ENCODE measurements around the gene LHX6. TPM values are rescaled to one million over a fixed set of nuclear protein-coding genes. Genes with fewer than 3 reads are reported as not detected.
A peak's percentile ranks its signal among the peaks of the same experiment; 100 is the strongest.

The LHX6 gene
- total and polyA plus RNA-seq, 2 of the 8 experiments (the other 6 are each of a cell fraction or from before 2014, with no cell fraction given), result 0.92 to 1.2 TPM

DNA sequence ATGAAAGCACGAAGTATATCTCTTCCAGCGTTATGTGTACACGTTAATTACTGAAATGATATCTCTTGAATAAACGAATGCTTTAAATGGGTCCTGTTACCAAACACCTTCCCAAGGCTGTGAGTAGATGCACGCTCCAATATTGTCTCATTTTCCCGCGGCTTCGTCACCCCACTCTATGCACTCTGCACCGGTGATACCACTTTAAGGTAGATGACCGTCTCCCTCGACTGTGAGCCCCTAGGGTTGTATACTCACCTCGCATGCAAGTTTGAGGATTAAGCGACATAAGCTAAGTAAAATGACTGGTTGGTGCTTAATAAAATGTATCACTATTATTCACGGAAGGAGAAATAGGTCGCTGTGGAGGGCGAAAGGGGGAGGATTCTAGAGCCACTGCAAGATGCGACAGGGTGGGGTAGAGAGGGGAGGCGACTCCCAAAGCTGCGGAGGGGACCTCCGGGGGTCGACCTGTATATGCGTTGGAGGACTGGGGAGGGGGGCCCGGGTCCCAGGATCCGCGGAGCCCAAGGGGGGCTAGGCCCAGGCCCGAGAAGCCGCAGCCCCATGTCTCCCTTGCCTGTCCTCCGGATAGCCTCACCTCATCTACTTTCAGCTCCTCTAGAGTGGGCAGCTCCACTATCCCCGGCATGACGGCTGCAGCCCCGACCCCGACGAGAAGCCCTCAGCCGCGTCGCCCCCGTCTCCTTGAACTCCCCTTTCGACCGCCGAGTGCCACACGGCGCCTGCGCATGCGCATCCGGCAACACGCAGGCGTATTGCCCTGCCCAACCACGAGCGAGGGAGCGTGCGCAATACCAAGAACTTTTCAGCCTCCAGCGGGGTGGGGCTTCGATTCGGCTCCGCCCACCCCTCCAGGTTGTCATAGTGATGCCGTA is 69.5 kb downstream of the LHX6 start, which contains the start of the genes MORN5 and NDUFA8 (continued):
- TF ChIP-seq CHD7 (IDR thresholded peaks at IDR 0.05; ENCODE audit: insufficient replicate concordance, low read length) (no peak), TAF7 (optimal IDR thresholded peaks at IDR 0.05; ENCODE audit: borderline replicate concordance, low read depth, low read length) (no peak), SIN3A (conservative IDR thresholded peaks at IDR 0.05 in 1 of 2, IDR thresholded peaks at IDR 0.05 in 1 of 2; ENCODE audit: low read depth in 1 of 2, low read length in 2 of 2) (peak in 1 of 2 experiments; percentile 56; a peak in 1 of 4 replicates), KDM1A (IDR thresholded peaks at IDR 0.05; ENCODE audit: borderline replicate concordance, low read length) (no peak), NANOG (IDR thresholded peaks at IDR 0.05; ENCODE audit: insufficient read depth, low read depth, low read length, poor library complexity, severe bottlenecking) (no peak), PHF8 (conservative IDR thresholded peaks at IDR 0.05; ENCODE audit: low read depth, low read length) (peak; percentile 72; the same call in 1 of the 2 replicates), CBX5 (IDR thresholded peaks at IDR 0.05; ENCODE audit: low read depth, low read length) (no peak), SIX5 (IDR thresholded peaks at IDR 0.05; ENCODE audit: low read depth, low read length) (no peak), TEAD4 (IDR thresholded peaks at IDR 0.05; ENCODE audit: low read depth, low read length) (no peak)
